ENCODE data around the gene CST6. TPM values are rescaled to one million over a fixed set of nuclear protein-coding genes. Genes with fewer than 3 reads are reported as not detected.
"Not testable (repeated sequence)": the region's sequence is repeated elsewhere in the genome, so short reads cannot be mapped to it uniquely, and the experiment has no call there.

Gene CST6
- total and polyA plus RNA-seq, 10 donors: 0.76 to 1.4 (median 0.93) TPM; not detected in 7

GRCh38 chr11:66022401-66023185 lies 10.8 kb downstream of the CST6 start:
- Histone ChIP-seq H3K4me1 (peaks cover 6 to 33% (median 20%) of the 10 kb centered on the region in 6 donors), H3K36me3 (no peaks in the 10 kb centered on the region), H3K27ac (no peak overlapping the region), H3K27me3 (replicated peaks in 1 of 7) (peaks cover 0 to 19% (median 4%) of the 10 kb centered on the region in 7 donors), H3K4me3 (peak overlapping the region in 4 of 8 donors; percentile 1 to 48 (median 14)), H3K9me3 (no peaks in the 10 kb centered on the region)
- WGBS, 5 donors: 15 to 22% (median 19%) methylated on average over 37 to 46 of the region's 46 CpGs
- intact Hi-C loops (cut with DNase I; ENCODE audit: low total_unique reads): no loop called here
- TF ChIP-seq CTCF (IDR thresholded peaks at IDR 0.05 in 8 of 11, conservative IDR thresholded peaks at IDR 0.05 in 3 of 11) (peak; percentile 85 to 98 (median 95)), POLR2AphosphoS5 (IDR thresholded peaks at IDR 0.05) (peak; percentile 47 to 79 (median 57)), POLR2A (IDR thresholded peaks at IDR 0.05) (no peak)
- DNase-seq: peak; percentile 93

GRCh38 chr11:66023186-66023440 lies 11.3 kb downstream of the CST6 start:
- peaks cover 0 to 19% (median 4%) of the 10 kb centered on the region in 7 donors for H3K27me3 ChIP-seq (replicated peaks in 1 of 7)
- 66 to 86% (median 69%) methylated on average over 5 of the region's 5 CpGs for WGBS, 5 donors
- H3K4me3 ChIP-seq; H3K36me3 ChIP-seq; H3K27ac ChIP-seq; intact Hi-C loops (cut with DNase I; ENCODE audit: low total_unique reads); DNase-seq; H3K9me3 ChIP-seq: not testable (repeated sequence)
- H3K4me1 ChIP-seq: peaks cover 6 to 33% (median 20%) of the 10 kb centered on the region in 6 donors

- intact Hi-C loops (cut with DNase I; ENCODE audit: low total_unique reads): no loop called here
- Histone ChIP-seq H3K36me3 (no peaks in the 10 kb centered on the region), H3K9me3 (no peaks in the 10 kb centered on the region), H3K4me1 (peaks cover 6 to 22% (median 19%) of the 10 kb centered on the region in 6 donors), H3K27me3 (replicated peaks in 1 of 7) (peaks cover 0 to 19% (median 4%) of the 10 kb centered on the region in 7 donors), H3K27ac (no peak within 1 kb of the TSS), H3K4me3 (no peak within 1 kb of the TSS)
- DNase-seq: no peak
- 86 to 92% (median 90%) methylated on average over 16 to 18 of the region's 18 CpGs for WGBS, 5 donors
- no peak for TF ChIP-seq CTCF (IDR thresholded peaks at IDR 0.05 in 8 of 11, conservative IDR thresholded peaks at IDR 0.05 in 3 of 11)
- no peak for TF ChIP-seq POLR2A (IDR thresholded peaks at IDR 0.05)
- TF ChIP-seq POLR2AphosphoS5 (IDR thresholded peaks at IDR 0.05): no peak
These were observed 14.3 kb downstream of the CST6 start, which contains the start of gene CATSPER1 for GRCh38 chr11:66026017-66026529. TSS of gene CATSPER1 (minus strand) at chr11:66026479. CDS start at chr11:66026379, 100 bp downstream.

GRCh38 chr11:66032957-66033735 lies 21.3 kb downstream of the CST6 start:
- TF ChIP-seq POLR2A (IDR thresholded peaks at IDR 0.05): no peak
- TF ChIP-seq POLR2AphosphoS5 (IDR thresholded peaks at IDR 0.05): no peak
- no peak for TF ChIP-seq CTCF (IDR thresholded peaks at IDR 0.05 in 8 of 11, conservative IDR thresholded peaks at IDR 0.05 in 3 of 11)
- no peak overlapping the region for H3K27ac ChIP-seq
- WGBS, 5 donors: 88 to 91% (median 90%) methylated on average over 8 of the region's 8 CpGs
- DNase-seq: no peak
- H3K36me3 ChIP-seq: no peaks in the 10 kb centered on the region
- no peak overlapping the region for H3K4me3 ChIP-seq
- peaks cover 0 to 5% (median 0%) of the 10 kb centered on the region in 8 donors for H3K9me3 ChIP-seq
- intact Hi-C loops (cut with DNase I; ENCODE audit: low total_unique reads): no loop called here
- H3K27me3 ChIP-seq (replicated peaks in 1 of 7): peaks cover 0 to 9% (median 0%) of the 10 kb centered on the region in 7 donors
- peaks cover 0 to 3% (median 0%) of the 10 kb centered on the region in 6 donors for H3K4me1 ChIP-seq

Data from spleen (tissue), 11 donors.